OCI-LY3 (cell line): ENCODE measurements around the gene RP2.

Experiments used
- CTCF ChIP-seq: fragments of 200-600, 300-600 bp; sonication (generic); IDR thresholded peaks from 2 replicates; pipeline ENCODE4 v1.5.1; 2014; ENCODE audit warnings: antibody characterized with exemption, low read length, low read depth
- EZH2phosphoT487 ChIP-seq: fragments of 200-600 bp; shearing (Covaris generic); IDR thresholded peaks from 2 replicates; pipeline ENCODE4 v1.6.1; 2018; ENCODE audit warnings: antibody characterized with exemption, mixed run types, low read depth

GRCh38 chrX:46912603-46913491, 76.0 kb downstream of the RP2 start:
- TF ChIP-seq CTCF (peak; percentile 52), EZH2phosphoT487 (no peak)
